SK-N-SH treated with all-trans-retinoic acid at 6 μM for 48 hours (cell line): Measurements from ENCODE around the gene PFKL.

ENCODE experiments used
- ARNTL ChIP-seq: fragments of 450-650 bp; formaldehyde crosslinking; IDR thresholded peaks from 2 replicates; pipeline ENCODE4 v1.5.0; 2020; ENCODE audit warnings: low read depth, mild to moderate bottlenecking, moderate library complexity, borderline replicate concordance
- BACH2 ChIP-seq: fragments of 250-450 bp; sonication (Bioruptor Pico); IDR thresholded peaks from 2 replicates; pipeline ENCODE4 v1.9.0; 2021; ENCODE audit warnings: mild to moderate bottlenecking, borderline replicate concordance
- CREB5 ChIP-seq: fragments of 250-450 bp; sonication (Bioruptor Pico); IDR thresholded peaks from 2 replicates; pipeline ENCODE4 v1.5.1; 2020; ENCODE audit warnings: low read depth, mild to moderate bottlenecking, moderate library complexity
- CSRNP3 ChIP-seq: fragments of 250-450 bp; sonication (Bioruptor Pico); IDR thresholded peaks from 2 replicates; pipeline ENCODE4 v1.5.1; 2021; ENCODE audit warnings: mild to moderate bottlenecking, moderate library complexity
- SNAI2 ChIP-seq: fragments of 250-450 bp; sonication (Bioruptor Pico); IDR thresholded peaks from 2 replicates; pipeline ENCODE4 v1.5.0; 2020; ENCODE audit warnings: mild to moderate bottlenecking, moderate library complexity
- TCF4 ChIP-seq: fragments of 250-450 bp; sonication (Bioruptor Pico); IDR thresholded peaks from 2 replicates; pipeline ENCODE4 v1.8.0; 2021; ENCODE audit warnings: mild to moderate bottlenecking, moderate library complexity, borderline replicate concordance
- TSHZ2 ChIP-seq: fragments of 250-450 bp; sonication (Bioruptor Pico); IDR thresholded peaks from 2 replicates; pipeline ENCODE4 v1.5.0; 2020; ENCODE audit warnings: mild to moderate bottlenecking, moderate library complexity
- ZC3H10 ChIP-seq: fragments of 250-450 bp; sonication (Bioruptor Pico); IDR thresholded peaks from 2 replicates; pipeline ENCODE4 v1.5.1; 2021; ENCODE audit warnings: mild to moderate bottlenecking, moderate library complexity
- ZFP3 ChIP-seq: fragments of 250-450 bp; sonication (Bioruptor Pico); IDR thresholded peaks from 2 replicates; pipeline ENCODE4 v1.5.0; 2020; ENCODE audit warnings: mild to moderate bottlenecking, moderate library complexity
- ZFP30 ChIP-seq: fragments of 450-650 bp; formaldehyde crosslinking; IDR thresholded peaks from 2 replicates; pipeline ENCODE4 v1.5.0; 2022; ENCODE audit warnings: mild to moderate bottlenecking, moderate library complexity
- TF ChIP-seq, protein P1 (sequence below): fragments of 250-450 bp; sonication (Bioruptor Pico); IDR thresholded peaks from 2 replicates; pipeline ENCODE4 v1.8.0; 2020; ENCODE audit warnings: mild to moderate bottlenecking, moderate library complexity, borderline replicate concordance

DNA sequence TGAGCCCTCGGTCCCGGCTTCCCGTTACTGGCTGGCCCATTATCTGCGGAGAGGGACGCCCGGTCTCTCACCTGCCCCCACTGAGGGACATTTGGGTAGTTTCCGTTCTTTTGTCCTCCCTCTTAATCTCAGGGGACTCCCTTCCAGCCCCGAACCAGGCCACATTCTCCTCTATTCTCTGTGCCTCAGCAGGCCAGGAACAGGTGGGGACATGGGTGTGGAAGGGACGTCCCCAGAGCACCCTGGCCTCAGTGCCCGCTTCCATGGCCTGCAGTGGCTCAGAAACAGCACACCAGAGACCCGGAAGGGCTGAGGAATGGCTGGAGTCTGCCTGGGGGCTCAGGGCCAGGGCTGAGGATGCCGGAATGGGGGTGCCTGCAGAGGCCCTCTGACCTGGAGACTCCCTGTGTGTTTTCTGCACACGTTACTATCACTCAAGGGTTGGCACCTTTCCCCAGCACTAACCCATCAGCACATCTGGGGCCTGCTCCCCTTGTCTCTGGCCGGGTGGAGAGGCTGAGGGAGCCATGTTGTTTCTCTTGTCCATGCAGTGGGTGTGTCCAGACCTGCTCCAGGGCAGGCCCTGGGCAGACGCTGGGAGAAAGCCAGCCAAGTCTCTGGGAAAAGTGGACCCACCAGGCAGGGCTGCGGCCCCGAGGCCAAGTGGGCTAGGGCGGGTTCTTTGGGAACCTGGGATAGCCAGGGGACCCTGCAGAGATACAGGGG lies 28.1 kb upstream of the PFKL start:
- TF ChIP-seq BACH2 (CRISPR knock-in tag), result no peak
- TF ChIP-seq CREB5, result no peak
- TF ChIP-seq, protein P1, sequence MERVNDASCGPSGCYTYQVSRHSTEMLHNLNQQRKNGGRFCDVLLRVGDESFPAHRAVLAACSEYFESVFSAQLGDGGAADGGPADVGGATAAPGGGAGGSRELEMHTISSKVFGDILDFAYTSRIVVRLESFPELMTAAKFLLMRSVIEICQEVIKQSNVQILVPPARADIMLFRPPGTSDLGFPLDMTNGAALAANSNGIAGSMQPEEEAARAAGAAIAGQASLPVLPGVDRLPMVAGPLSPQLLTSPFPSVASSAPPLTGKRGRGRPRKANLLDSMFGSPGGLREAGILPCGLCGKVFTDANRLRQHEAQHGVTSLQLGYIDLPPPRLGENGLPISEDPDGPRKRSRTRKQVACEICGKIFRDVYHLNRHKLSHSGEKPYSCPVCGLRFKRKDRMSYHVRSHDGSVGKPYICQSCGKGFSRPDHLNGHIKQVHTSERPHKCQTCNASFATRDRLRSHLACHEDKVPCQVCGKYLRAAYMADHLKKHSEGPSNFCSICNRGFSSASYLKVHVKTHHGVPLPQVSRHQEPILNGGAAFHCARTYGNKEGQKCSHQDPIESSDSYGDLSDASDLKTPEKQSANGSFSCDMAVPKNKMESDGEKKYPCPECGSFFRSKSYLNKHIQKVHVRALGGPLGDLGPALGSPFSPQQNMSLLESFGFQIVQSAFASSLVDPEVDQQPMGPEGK (CRISPR knock-in tag), result no peak
- no peak for TF ChIP-seq ZFP3 (CRISPR knock-in tag)
- TF ChIP-seq SNAI2 (CRISPR knock-in tag), result no peak
- no peak for TF ChIP-seq ZFP30 (CRISPR knock-in tag)
- no peak for TF ChIP-seq TCF4 (CRISPR knock-in tag)
- TF ChIP-seq ARNTL (CRISPR knock-in tag), result no peak
- TF ChIP-seq ZC3H10 (CRISPR knock-in tag), result no peak
- TF ChIP-seq CSRNP3, result no peak
- no peak for TF ChIP-seq TSHZ2 (CRISPR knock-in tag)
